ENCODE measurements around the gene ADAMTSL2.

DNA sequence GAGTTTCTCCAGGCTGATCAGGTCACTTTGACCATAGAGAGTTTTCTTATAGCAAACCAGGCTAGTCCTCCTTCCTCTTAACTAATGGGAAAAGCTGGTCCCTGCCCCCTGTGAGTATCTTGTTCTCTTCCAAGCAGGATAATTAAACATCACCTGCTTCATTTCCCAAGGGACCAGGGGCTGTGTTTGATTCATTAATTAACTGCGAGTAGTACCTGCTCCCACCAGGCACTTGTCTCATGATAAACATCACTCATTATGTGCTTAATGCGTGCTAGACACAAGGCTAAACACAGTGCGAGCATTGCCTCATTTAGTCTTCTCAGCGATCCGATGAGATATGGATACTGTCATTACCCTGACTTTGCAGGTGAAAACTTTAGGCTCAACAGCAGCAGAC lies 76.3 kb downstream of the ADAMTSL2 start:
- TF ChIP-seq, protein P1, sequence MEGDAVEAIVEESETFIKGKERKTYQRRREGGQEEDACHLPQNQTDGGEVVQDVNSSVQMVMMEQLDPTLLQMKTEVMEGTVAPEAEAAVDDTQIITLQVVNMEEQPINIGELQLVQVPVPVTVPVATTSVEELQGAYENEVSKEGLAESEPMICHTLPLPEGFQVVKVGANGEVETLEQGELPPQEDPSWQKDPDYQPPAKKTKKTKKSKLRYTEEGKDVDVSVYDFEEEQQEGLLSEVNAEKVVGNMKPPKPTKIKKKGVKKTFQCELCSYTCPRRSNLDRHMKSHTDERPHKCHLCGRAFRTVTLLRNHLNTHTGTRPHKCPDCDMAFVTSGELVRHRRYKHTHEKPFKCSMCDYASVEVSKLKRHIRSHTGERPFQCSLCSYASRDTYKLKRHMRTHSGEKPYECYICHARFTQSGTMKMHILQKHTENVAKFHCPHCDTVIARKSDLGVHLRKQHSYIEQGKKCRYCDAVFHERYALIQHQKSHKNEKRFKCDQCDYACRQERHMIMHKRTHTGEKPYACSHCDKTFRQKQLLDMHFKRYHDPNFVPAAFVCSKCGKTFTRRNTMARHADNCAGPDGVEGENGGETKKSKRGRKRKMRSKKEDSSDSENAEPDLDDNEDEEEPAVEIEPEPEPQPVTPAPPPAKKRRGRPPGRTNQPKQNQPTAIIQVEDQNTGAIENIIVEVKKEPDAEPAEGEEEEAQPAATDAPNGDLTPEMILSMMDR (IDR thresholded peaks at IDR 0.05; ENCODE audit: low read depth, low read length, poor library complexity, severe bottlenecking): no peak
- TF ChIP-seq EZH2phosphoT487 (IDR thresholded peaks at IDR 0.05; ENCODE audit: borderline replicate concordance, low read length): no peak

All from DOHH2 (cell line).